GM18907 (cell line): ENCODE data around the gene GADD45B.

ENCODE experiments used
- ATAC-seq: cut with Tn5 transposase; IDR thresholded peaks from one replicate; pipeline ENCODE4 v1.9.1; 2021; ENCODE audit warnings: mild to moderate bottlenecking, moderate library complexity; ENCODE audit not compliant: unreplicated experiment

The GADD45B gene

GRCh38 chr19:2475702-2476450 is at the start of gene GADD45B:
GADD45B (plus strand) TSS chr19:2476127; CDS start chr19:2476359, 232 bp downstream.
- peak; percentile 54 for ATAC-seq

DNA sequence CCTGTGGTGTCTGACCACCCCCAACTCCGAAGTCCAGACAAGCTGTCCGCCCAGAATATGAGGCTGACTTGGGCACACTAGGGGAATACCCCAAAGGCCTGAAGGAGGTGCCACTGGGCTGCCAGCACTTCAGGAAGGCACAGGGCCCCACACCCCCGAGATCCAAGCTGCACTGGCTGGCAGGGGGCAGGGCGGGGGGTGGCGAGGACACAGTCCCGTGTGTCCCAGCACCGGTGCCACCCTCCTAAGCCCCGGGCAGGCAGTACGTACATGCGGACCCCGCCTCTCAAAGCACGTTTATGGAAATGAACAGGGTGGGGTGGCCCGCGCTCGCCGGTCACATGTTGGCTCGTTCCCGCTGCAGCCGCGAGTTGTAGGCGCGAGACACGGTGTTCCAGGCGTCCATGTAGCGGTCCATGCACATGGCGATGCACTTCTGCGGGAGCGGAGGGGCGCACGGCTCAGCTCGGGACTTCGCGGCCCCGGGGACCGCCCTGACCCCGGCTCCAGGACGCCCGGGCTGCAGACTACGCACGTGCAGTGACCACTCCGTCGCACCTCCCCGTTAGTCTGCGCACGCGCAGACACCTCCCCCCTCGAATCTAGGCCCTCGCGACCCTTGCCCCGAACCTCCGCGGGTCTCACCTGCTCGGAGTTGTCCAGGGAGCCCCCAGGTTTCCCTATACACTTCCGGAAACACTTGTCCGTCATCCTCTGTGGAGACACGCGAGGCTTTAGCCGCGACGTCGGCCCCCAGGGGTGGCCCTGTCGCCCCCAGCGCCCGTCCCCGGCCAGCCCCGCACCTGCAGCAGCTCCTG is 49.1 kb upstream of the GADD45B start:
- peak; percentile 6 for ATAC-seq

DNA sequence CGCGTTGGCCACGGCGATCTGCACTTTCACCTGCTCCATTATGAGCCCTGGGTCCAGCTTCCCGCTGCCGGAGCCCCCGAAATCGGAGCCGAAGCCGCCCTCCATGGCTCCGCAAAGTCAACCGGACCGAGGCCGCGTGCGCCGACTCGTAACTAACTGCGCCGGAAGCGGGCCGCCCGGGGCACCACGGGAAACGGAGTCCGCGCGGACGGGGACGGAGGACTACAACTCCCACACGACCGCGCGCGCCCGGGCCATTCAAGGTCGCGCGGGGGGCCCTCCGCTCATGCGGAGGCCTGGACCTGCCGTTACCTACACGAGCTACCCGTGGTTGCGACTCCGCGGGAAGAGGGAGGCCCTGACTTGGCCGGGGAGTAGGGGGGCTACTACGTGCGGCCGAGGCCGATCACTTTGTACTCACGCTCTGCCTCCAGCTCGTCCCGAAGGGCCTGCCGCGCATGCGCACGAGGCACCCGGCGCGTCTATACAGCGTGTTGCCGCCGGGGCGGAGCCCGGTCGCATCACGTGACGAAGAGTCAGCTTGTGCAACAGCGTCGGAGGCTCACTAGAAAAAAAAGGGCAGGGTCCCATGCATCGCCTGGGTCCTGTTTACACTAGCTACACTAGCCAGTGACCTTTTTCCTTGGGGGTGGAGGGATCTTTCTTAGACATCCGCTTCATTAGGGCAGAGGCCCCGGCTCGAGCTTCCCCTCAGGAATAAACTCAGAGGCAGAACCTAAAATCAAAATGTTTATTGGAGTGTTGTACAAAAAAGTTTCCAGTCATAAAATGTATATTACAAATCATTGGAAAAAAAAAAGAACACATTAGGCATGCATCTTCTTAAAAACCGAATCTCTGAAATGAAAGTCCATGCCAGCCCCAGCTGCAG is 48.3 kb upstream of the GADD45B start, which contains the start of gene TIMM13:
Gene TIMM13, minus strand, starts transcription at position 158 of the 892 bp plus-strand sequence. Its CDS starts 53 bp downstream, at position 105.
- peak; percentile 74 for ATAC-seq

GRCh38 chr19:2428321-2428690 is 47.6 kb upstream of the GADD45B start:
- no peak for ATAC-seq

GRCh38 chr19:2428756-2429711 is 46.9 kb upstream of the GADD45B start:
- ATAC-seq = no peak

DNA sequence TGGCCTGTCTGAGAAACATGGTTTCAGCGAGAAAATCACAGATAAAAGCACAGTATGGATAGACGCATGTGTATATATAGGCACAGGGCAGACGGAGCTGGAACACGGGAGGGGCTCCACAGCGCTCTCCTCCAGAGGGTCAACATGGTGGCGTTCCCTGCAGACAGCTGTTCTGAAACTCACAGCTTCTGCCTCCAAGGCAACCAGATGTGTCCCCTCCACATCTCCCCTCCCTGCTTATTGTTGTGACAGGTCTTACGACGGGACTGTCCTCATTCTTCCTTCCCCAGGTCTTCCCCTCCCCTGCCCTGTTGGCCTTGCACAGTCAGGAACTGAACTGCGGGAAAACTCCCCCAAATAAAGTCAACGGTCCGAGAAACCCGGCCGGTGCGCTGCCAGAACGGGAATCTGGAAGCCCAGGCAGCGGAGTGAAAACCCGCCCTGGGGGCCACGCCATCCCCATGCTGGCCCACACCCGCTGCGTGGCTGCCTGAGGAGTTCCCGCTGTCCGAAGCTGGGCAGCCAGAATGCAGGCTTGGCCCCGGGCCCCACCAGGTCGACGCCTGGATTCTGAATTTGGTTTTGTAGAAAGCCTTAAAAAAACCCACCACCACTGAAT is 45.9 kb upstream of the GADD45B start:
- ATAC-seq = no peak

DNA sequence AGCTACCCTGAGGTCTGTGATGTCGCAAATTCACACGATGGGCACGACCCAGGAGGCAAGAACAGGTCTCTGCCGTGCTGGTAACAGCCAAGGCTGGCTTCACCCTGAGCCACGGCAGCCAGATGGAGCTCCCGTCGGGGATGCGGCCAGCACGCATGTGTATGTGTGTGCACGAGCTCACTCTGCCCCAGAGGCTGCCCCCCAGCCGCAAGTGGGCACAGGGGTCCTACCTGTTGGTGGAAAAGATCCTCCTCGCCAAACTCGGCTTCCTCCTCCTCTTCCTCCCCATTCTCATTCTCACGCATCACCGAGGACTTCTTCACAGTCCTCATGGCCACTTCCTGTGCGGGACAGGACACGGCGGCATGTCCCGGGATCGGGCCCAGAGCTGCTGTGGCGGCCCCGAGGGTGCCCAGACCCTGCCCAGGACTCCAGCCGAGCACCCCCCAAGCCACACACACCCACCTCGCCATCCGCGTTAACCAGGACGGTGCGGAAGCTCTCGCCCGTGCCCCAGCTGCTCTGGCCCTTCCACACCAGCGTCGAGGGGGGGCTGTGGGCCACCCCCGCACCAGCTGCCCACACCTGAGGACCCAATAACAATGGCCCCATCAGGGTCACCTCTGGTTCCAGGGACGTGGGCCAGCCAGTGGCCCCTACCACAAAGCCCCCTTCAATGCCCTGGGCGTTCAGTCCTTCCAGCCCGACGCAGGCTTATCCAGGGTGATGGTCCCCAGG is 44.4 kb upstream of the GADD45B start:
- no peak for ATAC-seq

- ATAC-seq = no peak
Measured at GRCh38 chr19:2432131-2432848, 43.6 kb upstream of the GADD45B start.

DNA sequence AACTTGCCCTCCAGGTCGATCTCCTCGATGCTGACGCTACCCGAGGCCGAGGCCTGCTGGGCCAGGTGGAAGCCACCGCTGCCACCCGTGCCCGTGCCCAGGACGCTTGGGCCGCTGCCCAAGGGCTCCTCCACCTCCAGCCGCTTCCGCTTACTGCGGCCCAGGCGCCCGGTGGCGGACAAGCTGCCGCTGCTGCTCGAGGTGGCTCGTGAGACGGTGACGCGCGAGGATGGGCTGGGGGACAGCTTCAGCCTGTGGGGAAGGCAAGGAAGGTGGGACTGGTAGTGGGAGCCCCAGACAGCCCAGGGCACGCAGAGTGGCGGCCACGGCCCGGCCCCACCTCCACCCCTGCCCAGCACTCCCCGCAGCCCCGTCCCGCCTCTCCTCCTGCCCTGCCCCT is 42.1 kb upstream of the GADD45B start:
- ATAC-seq = no peak

- no peak for ATAC-seq
Measured at GRCh38 chr19:2434267-2434666, 41.7 kb upstream of the GADD45B start.

DNA sequence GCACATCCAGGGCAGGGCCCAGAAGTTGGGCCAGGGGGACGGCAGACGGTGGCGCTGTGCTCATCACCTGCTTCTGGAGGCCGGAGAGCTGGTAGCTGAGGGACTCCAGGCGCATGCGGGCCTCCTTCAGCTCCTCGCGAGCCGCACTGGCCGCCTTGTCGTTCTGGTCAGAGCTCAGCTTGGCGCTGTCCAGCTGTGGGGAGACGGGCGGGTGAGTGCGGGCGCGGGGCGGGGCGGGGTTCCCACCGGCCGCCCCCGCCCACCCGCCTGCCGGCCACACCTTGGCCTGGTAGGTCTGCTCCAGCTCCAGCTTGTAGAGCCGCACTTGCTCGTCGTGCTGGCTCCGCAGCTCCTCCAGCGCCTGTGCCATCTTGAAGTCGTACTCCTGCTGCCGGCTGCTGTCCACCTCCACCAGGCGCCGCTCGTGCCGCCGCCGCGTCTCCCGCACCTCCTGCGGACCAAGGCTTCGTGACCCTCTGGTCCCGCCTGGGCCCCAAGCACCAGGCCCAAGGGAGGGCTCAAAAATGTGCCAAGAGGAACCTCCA is 41.1 kb upstream of the GADD45B start:
- ATAC-seq = no peak

DNA sequence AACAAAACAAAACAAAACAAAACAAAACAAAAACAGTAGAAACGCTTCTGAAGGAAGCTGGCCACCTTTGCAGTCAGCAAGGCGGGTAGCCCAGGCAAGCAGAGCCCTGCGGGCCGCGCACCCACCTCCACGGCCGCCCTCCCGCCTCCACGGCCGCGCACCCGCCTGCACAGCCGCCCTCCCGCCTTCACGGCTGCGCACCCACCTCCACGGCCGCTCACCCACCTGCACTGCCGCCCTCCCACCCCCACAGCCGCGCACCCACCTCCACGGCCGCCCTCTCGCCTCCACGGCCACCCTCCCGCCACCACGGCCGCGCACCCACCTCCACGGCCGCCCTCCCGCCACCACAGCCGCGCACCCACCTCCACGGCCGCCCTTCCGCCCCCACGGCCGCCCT is 39.5 kb upstream of the GADD45B start:
- ATAC-seq = no peak

- no peak for ATAC-seq
Measured at GRCh38 chr19:2436926-2437325, 39.0 kb upstream of the GADD45B start.

GRCh38 chr19:2438178-2438577 is 37.7 kb upstream of the GADD45B start:
- ATAC-seq = no peak

GRCh38 chr19:2440515-2440914 is 35.4 kb upstream of the GADD45B start:
- ATAC-seq = no peak

- ATAC-seq = no peak
Measured at GRCh38 chr19:2441096-2441752, 34.7 kb upstream of the GADD45B start.

DNA sequence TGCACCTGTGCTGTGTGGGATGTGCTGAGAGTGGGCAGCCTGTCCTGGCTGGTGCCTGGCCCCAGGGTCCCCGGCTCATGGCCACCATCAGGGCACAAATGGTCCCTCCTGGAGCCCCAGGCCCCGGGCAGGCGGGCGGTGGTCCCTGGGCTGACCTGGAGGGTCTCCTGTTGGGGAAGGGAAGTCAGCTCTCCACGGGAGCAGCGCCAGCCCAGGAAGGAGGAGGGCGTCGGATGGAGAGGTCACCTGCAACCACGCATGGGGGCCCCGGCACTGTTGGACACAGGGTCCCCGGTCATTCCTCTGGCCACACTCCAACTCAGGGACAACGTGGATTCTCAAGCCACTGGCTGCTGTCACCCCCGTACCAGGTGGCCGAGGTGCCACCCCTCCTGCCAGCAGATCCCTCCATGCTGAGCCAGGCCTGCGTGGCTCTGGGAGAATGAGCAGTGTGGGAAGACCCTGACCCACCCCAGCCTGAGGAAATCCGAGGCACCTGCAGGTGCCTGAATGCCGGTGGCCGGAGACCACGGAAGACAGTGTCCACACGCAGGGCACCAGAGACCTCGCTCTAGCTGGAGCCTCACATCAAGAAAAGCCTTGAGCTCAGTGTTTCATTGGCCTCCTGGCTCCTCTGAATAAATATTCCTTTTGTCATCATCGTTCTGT is 32.7 kb upstream of the GADD45B start:
- no peak for ATAC-seq
